Body of pancreas (tissue), 4 donors: ENCODE results near the gene NBAS. TPM values are rescaled to one million over a fixed set of nuclear protein-coding genes. Genes with fewer than 3 reads are reported as not detected.

Experiments used
- ATAC-seq: fragments of 150-250 bp; one replicate; pipeline ENCODE4 v1.9.1; 2016
- DNase-seq, 4 donors: peaks; one replicate each; pipeline ENCODE4 v3.0.0-alpha.2; 2019
- H3K27ac ChIP-seq, 4 donors: fragments of 200-600 bp; sonication (generic); 1 replicate in 3 of 4; 2 replicates in 1 of 4; pipeline versions ENCODE4 v1.5.1 to v1.6.1; 2016 to 2019; ENCODE audit warnings: mild to moderate bottlenecking in 1 of 4, mixed read lengths in 1 of 4, moderate library complexity in 1 of 4
- H3K27me3 ChIP-seq, 2 donors: fragments of 200-600 bp; sonication (generic); one replicate each; pipeline ENCODE4 v1.6.0; 2016; ENCODE audit warnings: mild to moderate bottlenecking in 1 of 2
- H3K36me3 ChIP-seq, 2 donors: fragments of 200-600 bp; sonication (generic); replicated peaks in 1 of 2; 2 replicates each; pipeline ENCODE4 v1.5.1; 2016; ENCODE audit warnings: low read depth in 2 of 2; ENCODE audit not compliant: insufficient read depth in 1 of 2
- H3K4me1 ChIP-seq: fragments of 200-600 bp; sonication (generic); one replicate; pipeline ENCODE4 v1.6.0; 2016
- H3K4me3 ChIP-seq, 2 donors: fragments of 200-600 bp; sonication (generic); 1 replicate in 1 of 2; 2 replicates in 1 of 2; pipeline ENCODE4 v1.5.1; 2016 to 2019
- H3K9me3 ChIP-seq, 3 donors: fragments of 200-600 bp; sonication (generic); 1 replicate in 2 of 3; 2 replicates in 1 of 3; pipeline ENCODE4 v1.5.1; 2016
- POLR2A ChIP-seq, 3 donors: fragments of 450-650 bp; IDR thresholded peaks; one replicate each; pipeline ENCODE4 v1.6.1; 2016; ENCODE audit warnings: antibody characterized with exemption in 3 of 3, mild to moderate bottlenecking in 2 of 3
- WGBS, 2 donors: methylation state at CpG; one replicate each; pipeline ENCODE4 v1.1.5; 2017; 5-methylcytosine and 5-hydroxymethylcytosine counted together
- intact Hi-C: fragments of 100-400 bp; cut with DNase I; formaldehyde crosslinking; loops from one replicate; pipeline ENCODE4 v1.15.1; 2023
- total RNA-seq, 2 donors: library from RNA; depleted of rRNA; stranded (reverse); fragments of >200 nt; gene quantifications; one replicate each; pipeline ENCODE4 v1.1.0, GENCODE V29; 2016
- TF ChIP-seq, protein P1 (sequence below), 7 experiments: fragments of 450-650 bp in 4 of 7; fragments of 200-600 bp in 3 of 7; sonication (generic) in 3 of 7; IDR thresholded peaks; one replicate each; pipeline ENCODE4 v1.5.1; 2016 to 2019; ENCODE audit warnings: antibody characterized with exemption in 7 of 7

The NBAS gene
- total RNA-seq, 2 donors from 2014 or later = 34.0 to 35.9 TPM

DNA sequence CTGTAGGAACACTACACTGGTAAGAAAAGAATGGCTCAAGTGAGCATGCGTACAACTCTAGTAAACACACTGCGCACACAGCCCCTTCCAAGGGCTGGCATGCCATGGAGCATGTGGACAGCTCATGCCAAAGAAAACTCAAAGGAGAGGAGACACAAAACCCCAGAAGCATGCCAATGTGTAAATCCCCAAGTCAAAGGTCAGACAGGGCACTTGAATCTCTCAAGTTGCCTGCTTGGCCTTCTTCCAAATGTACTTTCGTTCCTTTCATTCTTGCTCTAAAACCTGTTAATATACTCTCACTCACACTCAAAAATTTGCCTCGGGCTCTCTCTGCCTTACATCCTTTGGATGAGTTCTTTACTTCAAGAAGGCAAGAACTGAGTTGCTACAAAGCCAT, 365.3 kb downstream of the NBAS start:
- no peaks in the 10 kb centered on the region for H3K27me3 ChIP-seq
- DNase-seq (no peak), ATAC-seq (no peak)
- no peak overlapping the region for H3K27ac ChIP-seq
- no peak overlapping the region for H3K4me3 ChIP-seq
- H3K9me3 ChIP-seq = no peaks in the 10 kb centered on the region
- no peaks in the 10 kb centered on the region for H3K4me1 ChIP-seq
- intact Hi-C loops = no loop called here
- H3K36me3 ChIP-seq = no peaks in the 10 kb centered on the region
- 89% methylated on average over 4 of the region's 4 CpGs for WGBS, 2 donors
- TF ChIP-seq, protein P1, sequence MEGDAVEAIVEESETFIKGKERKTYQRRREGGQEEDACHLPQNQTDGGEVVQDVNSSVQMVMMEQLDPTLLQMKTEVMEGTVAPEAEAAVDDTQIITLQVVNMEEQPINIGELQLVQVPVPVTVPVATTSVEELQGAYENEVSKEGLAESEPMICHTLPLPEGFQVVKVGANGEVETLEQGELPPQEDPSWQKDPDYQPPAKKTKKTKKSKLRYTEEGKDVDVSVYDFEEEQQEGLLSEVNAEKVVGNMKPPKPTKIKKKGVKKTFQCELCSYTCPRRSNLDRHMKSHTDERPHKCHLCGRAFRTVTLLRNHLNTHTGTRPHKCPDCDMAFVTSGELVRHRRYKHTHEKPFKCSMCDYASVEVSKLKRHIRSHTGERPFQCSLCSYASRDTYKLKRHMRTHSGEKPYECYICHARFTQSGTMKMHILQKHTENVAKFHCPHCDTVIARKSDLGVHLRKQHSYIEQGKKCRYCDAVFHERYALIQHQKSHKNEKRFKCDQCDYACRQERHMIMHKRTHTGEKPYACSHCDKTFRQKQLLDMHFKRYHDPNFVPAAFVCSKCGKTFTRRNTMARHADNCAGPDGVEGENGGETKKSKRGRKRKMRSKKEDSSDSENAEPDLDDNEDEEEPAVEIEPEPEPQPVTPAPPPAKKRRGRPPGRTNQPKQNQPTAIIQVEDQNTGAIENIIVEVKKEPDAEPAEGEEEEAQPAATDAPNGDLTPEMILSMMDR (IDR thresholded peaks at IDR 0.05) = no peak
- no peak for TF ChIP-seq POLR2A (IDR thresholded peaks at IDR 0.05)

DNA sequence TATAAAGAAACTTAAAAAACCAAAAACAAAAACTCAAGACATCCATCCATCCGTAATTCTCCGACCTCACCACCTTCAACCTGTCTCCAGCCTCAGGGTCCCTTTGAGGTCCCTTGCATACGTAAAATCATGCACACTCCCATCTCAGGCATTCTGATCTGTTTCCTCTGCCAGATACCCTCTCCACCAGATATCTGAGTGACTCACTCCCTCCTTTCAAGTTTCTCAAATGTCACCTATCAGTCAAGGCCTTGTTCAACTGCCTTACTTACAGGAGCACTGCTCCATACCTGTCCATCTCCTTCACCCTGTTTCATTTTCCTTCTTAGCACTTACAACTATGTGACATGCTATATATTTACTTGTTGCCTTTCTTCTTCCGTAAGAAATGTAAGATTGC, 369.3 kb downstream of the NBAS start:
- ATAC-seq = no peak
- H3K27ac ChIP-seq = no peak overlapping the region
- intact Hi-C loops = no loop called here
- no peaks in the 10 kb centered on the region for H3K9me3 ChIP-seq
- H3K4me1 ChIP-seq = no peaks in the 10 kb centered on the region
- no peaks in the 10 kb centered on the region for H3K36me3 ChIP-seq
- WGBS, 2 donors = 93 to 98% methylated on average over 4 of the region's 4 CpGs
- TF ChIP-seq, protein P1 (IDR thresholded peaks at IDR 0.05) = no peak
- TF ChIP-seq POLR2A (IDR thresholded peaks at IDR 0.05) = no peak
- no peak overlapping the region for H3K4me3 ChIP-seq
- DNase-seq = no peak
- no peaks in the 10 kb centered on the region for H3K27me3 ChIP-seq

DNA sequence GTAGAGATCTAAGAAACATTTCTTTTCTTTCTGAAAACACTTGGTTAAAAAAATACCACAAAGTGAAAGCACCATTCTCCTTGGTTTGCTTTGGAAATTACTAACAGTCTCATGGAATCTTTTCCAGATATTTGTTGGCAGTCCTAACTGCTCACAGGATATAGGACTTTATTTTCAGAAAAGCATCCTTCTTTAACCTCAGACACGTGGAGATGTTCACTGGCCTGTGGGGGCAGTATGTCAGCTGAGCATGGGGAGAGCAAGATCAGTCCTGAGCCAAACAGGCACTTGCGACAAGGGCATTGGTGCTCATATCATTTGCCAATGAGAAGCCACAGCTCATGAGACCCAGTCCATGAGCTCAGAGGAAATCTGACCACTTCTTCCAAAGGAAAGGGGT, 371.9 kb downstream of the NBAS start:
- DNase-seq (no peak), ATAC-seq (no peak)
- Histone ChIP-seq H3K27me3 (no peaks in the 10 kb centered on the region), H3K36me3 (no peaks in the 10 kb centered on the region), H3K4me3 (no peak overlapping the region), H3K27ac (no peak overlapping the region), H3K4me1 (no peaks in the 10 kb centered on the region), H3K9me3 (no peaks in the 10 kb centered on the region)
- 86 to 88% methylated on average over 2 of the region's 2 CpGs for WGBS, 2 donors
- intact Hi-C loops = no loop called here
- TF ChIP-seq, protein P1 (IDR thresholded peaks at IDR 0.05) = no peak
- no peak for TF ChIP-seq POLR2A (IDR thresholded peaks at IDR 0.05)

DNA sequence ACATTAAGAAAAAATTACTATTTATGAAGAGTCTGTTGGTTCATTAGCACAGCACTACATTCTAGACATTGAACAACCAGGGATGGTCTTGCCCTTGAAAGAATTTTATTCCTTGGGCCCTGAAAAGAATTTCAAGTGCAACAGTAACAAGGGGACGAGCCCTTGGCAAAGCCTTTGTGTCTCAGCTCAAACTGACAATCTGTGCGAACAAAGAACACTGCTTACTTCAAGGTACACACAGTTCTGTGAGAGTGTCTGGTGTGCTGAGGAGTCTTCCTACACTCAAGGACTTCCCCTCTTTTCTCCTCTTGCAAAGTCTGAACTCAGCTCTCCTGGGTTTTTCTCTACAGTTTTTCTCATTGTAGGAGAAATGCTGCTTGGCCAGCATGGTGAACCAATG, 373.4 kb downstream of the NBAS start:
- Histone ChIP-seq H3K36me3 (no peaks in the 10 kb centered on the region), H3K4me3 (no peak overlapping the region), H3K27me3 (no peaks in the 10 kb centered on the region), H3K9me3 (no peaks in the 10 kb centered on the region), H3K4me1 (no peaks in the 10 kb centered on the region), H3K27ac (no peak overlapping the region)
- ATAC-seq = no peak
- no peak for DNase-seq
- TF ChIP-seq, protein P1 (IDR thresholded peaks at IDR 0.05) = no peak
- TF ChIP-seq POLR2A (IDR thresholded peaks at IDR 0.05) = no peak
- 81 to 88% methylated on average over 2 of the region's 2 CpGs for WGBS, 2 donors
- intact Hi-C loops = no loop called here

DNA sequence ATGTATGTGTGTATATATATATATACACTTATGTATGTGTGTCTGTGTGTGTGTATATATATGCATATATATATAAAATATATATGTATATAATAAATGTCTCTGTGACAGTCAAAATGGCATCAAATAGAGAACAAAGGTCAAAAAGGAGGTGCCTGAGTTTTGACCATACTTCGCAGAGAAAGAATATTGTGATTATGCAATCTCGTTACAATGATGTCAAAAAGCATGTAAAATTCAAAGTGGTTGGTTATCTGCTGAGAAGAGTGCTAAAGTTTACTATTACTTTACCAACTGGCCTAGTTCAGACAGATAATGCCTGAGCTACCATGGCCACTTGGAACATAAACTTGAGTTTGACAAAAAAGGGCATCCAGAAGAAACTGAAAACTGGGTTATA, 375.0 kb downstream of the NBAS start:
- Histone ChIP-seq H3K36me3 (no peaks in the 10 kb centered on the region), H3K4me1 (no peaks in the 10 kb centered on the region), H3K27me3 (no peaks in the 10 kb centered on the region), H3K27ac (no peak overlapping the region), H3K4me3 (no peak overlapping the region), H3K9me3 (no peaks in the 10 kb centered on the region)
- DNase-seq = no peak
- ATAC-seq = no peak
- intact Hi-C loops = no loop called here
- TF ChIP-seq POLR2A (IDR thresholded peaks at IDR 0.05) = no peak
- TF ChIP-seq, protein P1 (IDR thresholded peaks at IDR 0.05) = no peak
- 98 to 99% methylated on average over 2 of the region's 2 CpGs for WGBS, 2 donors
